WERI-Rb-1 (cell line): ENCODE data around the gene HMGN4.
"Not testable (repeated sequence)": the region's sequence is repeated elsewhere in the genome, so short reads cannot be mapped to it uniquely, and the experiment has no call there.

Experiments used
- DNase-seq: peaks from one replicate; pipeline ENCODE4 v3.0.0-alpha.2; 2020
- H3K27ac ChIP-seq: fragments of 250-450 bp; sonication (Bioruptor Pico); 2 replicates; pipeline ENCODE4 v1.5.1; 2020; ENCODE audit warnings: mild to moderate bottlenecking, moderate library complexity
- H3K27me3 ChIP-seq: fragments of 250-450 bp; sonication (Bioruptor Pico); 2 replicates; pipeline ENCODE4 v1.5.1; 2021; ENCODE audit warnings: mild to moderate bottlenecking, low read depth, moderate library complexity; ENCODE audit not compliant: insufficient read depth, severe bottlenecking
- H3K36me3 ChIP-seq: fragments of 250-450 bp; sonication (Bioruptor Pico); 2 replicates; pipeline ENCODE4 v1.5.1; 2020; ENCODE audit warnings: mild to moderate bottlenecking, moderate library complexity
- H3K4me3 ChIP-seq: 2 replicates; pipeline ENCODE4 v1.5.1; 2011; ENCODE audit warnings: low read depth, mild to moderate bottlenecking, control low read depth, low read length
- H3K9me3 ChIP-seq: fragments of 250-450 bp; sonication (Bioruptor Pico); 2 replicates; pipeline ENCODE4 v1.5.1; 2021; ENCODE audit warnings: mild to moderate bottlenecking, moderate library complexity; ENCODE audit not compliant: severe bottlenecking
- CTCF ChIP-seq: IDR thresholded peaks from 2 replicates; pipeline ENCODE4 v1.5.1; 2011; ENCODE audit warnings: low read depth, mild to moderate bottlenecking, control low read depth, inconsistent platforms, low read length

HMGN4 gene

DNA sequence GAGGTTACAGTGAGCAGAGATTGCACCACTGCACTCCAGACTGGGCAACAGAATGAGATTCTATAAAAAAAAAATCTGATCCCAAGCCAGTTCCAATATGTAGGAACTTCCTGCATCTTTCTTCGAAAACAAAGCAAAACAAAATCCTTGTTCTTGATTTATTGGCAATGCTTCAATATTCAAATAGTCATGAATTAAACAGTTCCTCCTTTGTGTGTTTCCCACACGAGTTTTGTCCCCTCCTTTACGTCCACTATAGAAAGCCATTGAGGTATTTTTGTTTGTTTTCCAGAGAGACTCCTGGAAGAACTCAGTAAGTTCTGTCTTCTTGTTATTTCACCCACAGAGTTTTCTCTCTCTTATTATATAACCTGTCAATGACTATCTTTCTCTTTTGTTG is 30.5 kb upstream of the HMGN4 start:
- no peak overlapping the region for H3K27ac ChIP-seq
- no peaks in the 10 kb centered on the region for H3K27me3 ChIP-seq
- TF ChIP-seq CTCF, result no peak
- no peaks in the 10 kb centered on the region for H3K9me3 ChIP-seq
- DNase-seq, result no peak
- H3K4me3 ChIP-seq, result no peak overlapping the region
- no peaks in the 10 kb centered on the region for H3K36me3 ChIP-seq

DNA sequence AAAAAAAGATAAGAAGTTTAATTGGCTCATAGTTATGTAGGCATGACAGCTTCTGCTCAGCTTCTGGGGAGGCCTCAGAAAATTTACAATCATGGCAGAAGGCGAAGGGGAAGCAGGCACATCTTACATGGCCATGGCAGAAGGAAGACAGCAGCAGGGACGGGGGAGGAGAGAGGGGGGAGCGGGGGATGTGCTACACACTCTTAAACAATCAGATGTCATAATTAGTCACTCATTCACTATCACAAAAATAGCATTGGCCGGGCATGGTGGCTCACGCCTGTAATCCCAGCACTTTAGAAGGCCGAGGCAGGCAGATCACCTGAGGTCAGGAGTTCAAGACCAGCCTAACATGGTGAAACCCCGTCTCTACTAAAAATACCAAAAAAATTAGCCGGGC is 27.1 kb upstream of the HMGN4 start:
- H3K4me3 ChIP-seq, H3K27me3 ChIP-seq, H3K27ac ChIP-seq, H3K9me3 ChIP-seq, DNase-seq, H3K36me3 ChIP-seq: not testable (repeated sequence)

DNA sequence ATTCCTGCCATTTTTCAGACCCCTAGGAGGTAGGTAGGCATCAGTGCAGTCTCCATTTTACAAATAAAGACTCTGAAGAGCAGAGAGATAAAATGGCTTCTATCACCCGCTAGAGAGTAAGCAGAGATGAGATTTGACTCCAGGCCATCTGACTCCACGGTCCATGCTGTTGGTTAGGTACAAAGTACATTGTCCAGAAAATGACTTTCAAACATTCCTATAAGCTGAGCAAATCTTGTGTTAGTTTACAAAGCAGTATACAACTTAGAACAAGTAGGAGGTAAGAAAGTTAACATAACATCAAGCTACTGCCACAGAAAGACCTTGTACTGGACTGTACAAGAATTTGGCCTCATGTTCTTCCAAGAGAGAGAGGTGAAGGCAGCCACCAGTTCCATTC is 23.2 kb upstream of the HMGN4 start:
- Histone ChIP-seq H3K27ac (no peak overlapping the region), H3K4me3 (no peak overlapping the region), H3K9me3 (no peaks in the 10 kb centered on the region), H3K36me3 (no peaks in the 10 kb centered on the region), H3K27me3 (no peaks in the 10 kb centered on the region)
- no peak for DNase-seq
- TF ChIP-seq CTCF, result no peak

- Histone ChIP-seq H3K27ac (peak overlapping the region; percentile 71), H3K36me3 (no peaks in the 10 kb centered on the region), H3K27me3 (no peaks in the 10 kb centered on the region), H3K9me3 (no peaks in the 10 kb centered on the region), H3K4me3 (no peak overlapping the region)
- DNase-seq, result peak; percentile 87
- TF ChIP-seq CTCF, result no peak
These were observed 21.4 kb upstream of the HMGN4 start for GRCh38 chr6:26516481-26517427.

GRCh38 chr6:26519359-26519758 is 18.8 kb upstream of the HMGN4 start:
- no peak for DNase-seq
- H3K36me3 ChIP-seq, result no peaks in the 10 kb centered on the region
- no peaks in the 10 kb centered on the region for H3K9me3 ChIP-seq
- no peak for TF ChIP-seq CTCF
- H3K4me3 ChIP-seq, result no peak overlapping the region
- H3K27ac ChIP-seq, result no peak overlapping the region; the same call in 1 of the 2 replicates
- H3K27me3 ChIP-seq, result no peaks in the 10 kb centered on the region

DNA sequence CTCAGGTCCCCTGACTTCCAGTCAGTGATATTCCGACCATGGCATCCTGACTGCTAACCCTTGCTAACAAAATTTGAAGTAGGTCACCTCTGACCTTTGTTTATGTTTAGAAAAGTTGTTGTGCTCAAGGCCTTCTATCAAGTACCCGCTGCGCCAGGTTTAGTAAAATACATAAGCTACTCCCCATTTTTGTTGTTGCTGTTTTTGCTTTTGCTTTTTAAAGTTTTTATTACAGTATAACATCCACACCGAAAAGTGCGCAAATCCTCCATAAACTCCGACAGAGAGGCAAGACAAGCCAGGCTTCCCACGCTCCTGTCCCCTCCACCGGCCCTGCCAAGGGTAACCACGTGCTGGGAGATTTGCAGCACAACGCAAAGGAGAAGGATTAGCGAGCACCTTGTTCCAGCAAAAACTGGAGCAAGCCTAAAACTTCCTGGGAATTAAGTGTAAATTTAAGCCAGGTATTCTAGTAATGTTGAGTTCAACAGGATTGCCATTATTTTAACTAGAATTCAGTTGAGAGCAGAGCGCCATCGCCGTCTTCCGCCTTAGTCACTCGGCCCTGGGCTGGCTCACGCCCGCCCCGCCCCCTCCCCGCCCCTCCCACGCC is 17.8 kb upstream of the HMGN4 start:
- Histone ChIP-seq H3K4me3 (peak overlapping the region; percentile 53), H3K36me3 (no peaks in the 10 kb centered on the region), H3K27ac (peak overlapping the region; percentile 92), H3K27me3 (no peaks in the 10 kb centered on the region), H3K9me3 (no peaks in the 10 kb centered on the region)
- no peak for TF ChIP-seq CTCF
- peak; percentile 89 for DNase-seq
